ENCODE data around the gene CCDC197. TPM values are rescaled to one million over a fixed set of nuclear protein-coding genes. Genes with fewer than 3 reads are reported as not detected.

The CCDC197 gene
- total and polyA plus RNA-seq, 9 of the 15 experiments (the other 6 are each of a cell fraction or from before 2014, with no cell fraction given) = not detected

GRCh38 chr14:93953739-93954515 is 43.2 kb upstream of the CCDC197 start:
- ATAC-seq (no peak), DNase-seq (ENCODE audit: extremely low read depth in 1 of 4, low spot score in 3 of 4) (no peak), FAIRE-seq (no peak)
- Histone ChIP-seq H2AFZ (ENCODE audit: low read depth, low read length) (no peak overlapping the region), H3K79me2 (ENCODE audit: control insufficient read depth, insufficient read depth, low read length) (no peaks in the 10 kb centered on the region), H3K9me1 (ENCODE audit: control insufficient read depth, insufficient read depth, low read length) (no peaks in the 10 kb centered on the region), H3K4me2 (ENCODE audit: insufficient read depth, low read length) (no peak overlapping the region), H3K36me3 (ENCODE audit: control insufficient read depth, insufficient read depth, low read length) (no peaks in the 10 kb centered on the region), H3K9ac (ENCODE audit: insufficient read depth in 1 of 2, low read depth in 2 of 2, low read length in 2 of 2) (no peak overlapping the region), H3K9me3 (replicated peaks; ENCODE audit: control insufficient read depth, insufficient read depth, low read depth, low read length) (no peaks in the 10 kb centered on the region), H3K27ac (ENCODE audit: extremely low read depth, low read depth, low read length) (no peak overlapping the region), H3K27me3 (ENCODE audit: control insufficient read depth in 2 of 2, insufficient read depth in 2 of 2, low read length in 2 of 2) (peaks cover 2 to 25% of the 10 kb centered on the region in 2 experiments; a peak in 2 of 5 replicates), H3K4me3 (no peak overlapping the region), H3K4me1 (replicated peaks in 1 of 2; ENCODE audit: control insufficient read depth in 2 of 2, insufficient read depth in 2 of 2, low read length in 2 of 2) (no peaks in the 10 kb centered on the region), H4K20me1 (replicated peaks; ENCODE audit: control insufficient read depth, insufficient read depth, low read length) (no peaks in the 10 kb centered on the region; the same call in 1 of the 2 replicates)
- intact Hi-C loops (cut with micrococcal nuclease) = no loop called here
- in situ Hi-C loops (cut with MboI) = no loop called here
- ChIA-PET POLR2A (no interaction called here), CTCF (ENCODE audit: low intra/inter-chr PET ratio) (no interaction called here)
- 2% methylated on average over 14 of the region's 18 CpGs for WGBS (ENCODE audit: insufficient coverage, low coverage, missing lambda C conversion rate)
- BruUV-seq (replicated peaks) = no TSS peak
- TF ChIP-seq POU5F1 (IDR thresholded peaks at IDR 0.05; ENCODE audit: borderline replicate concordance, low read depth, low read length, partially characterized antibody) = no peak
- no peak for TF ChIP-seq PRDM10 (IDR thresholded peaks at IDR 0.05; ENCODE audit: partially characterized antibody)
- no peak for TF ChIP-seq THRAP3 (IDR thresholded peaks at IDR 0.05; ENCODE audit: borderline replicate concordance)
- no peak for TF ChIP-seq NFIC (IDR thresholded peaks at IDR 0.05)
- no peak for TF ChIP-seq SLC30A9 (CRISPR knock-in tag; IDR thresholded peaks at IDR 0.05)
- TF ChIP-seq HBP1 (CRISPR knock-in tag; IDR thresholded peaks at IDR 0.05) = no peak
- TF ChIP-seq GTF2E2 (tag; IDR thresholded peaks at IDR 0.05) = no peak
- TF ChIP-seq CBX5 (IDR thresholded peaks at IDR 0.05; ENCODE audit: borderline replicate concordance, low read depth) = no peak
